Endothelial cell (in vitro differentiated cells): Measurements from ENCODE around the gene DGAT2. TPM values are rescaled to one million over a fixed set of nuclear protein-coding genes. Genes with fewer than 3 reads are reported as not detected.

Source experiments
- DNase-seq: peaks from one replicate; pipeline ENCODE4 v3.0.0; 2021; ENCODE audit warnings: low spot score
- H3K27ac Mint-ChIP-seq: one replicate; pipeline ENCODE4 v1.8.0; 2021; ENCODE audit warnings: mixed read lengths, inconsistent platforms; ENCODE audit not compliant: unreplicated experiment
- H3K27me3 Mint-ChIP-seq: one replicate; pipeline ENCODE4 v1.8.0; 2021; ENCODE audit warnings: mild to moderate bottlenecking, moderate library complexity, mixed read lengths, inconsistent platforms; ENCODE audit not compliant: unreplicated experiment
- H3K36me3 Mint-ChIP-seq: one replicate; pipeline ENCODE4 v1.8.0; 2021; ENCODE audit warnings: mild to moderate bottlenecking, low read depth, mixed read lengths, inconsistent platforms; ENCODE audit not compliant: unreplicated experiment
- H3K4me1 Mint-ChIP-seq: one replicate; pipeline ENCODE4 v1.8.0; 2021; ENCODE audit warnings: mild to moderate bottlenecking, mixed read lengths, inconsistent platforms; ENCODE audit not compliant: unreplicated experiment
- H3K4me3 Mint-ChIP-seq: one replicate; pipeline ENCODE4 v1.8.0; 2021; ENCODE audit warnings: mild to moderate bottlenecking, mixed read lengths, inconsistent platforms; ENCODE audit not compliant: unreplicated experiment
- H3K9me3 Mint-ChIP-seq: one replicate; pipeline ENCODE4 v1.8.0; 2021; ENCODE audit warnings: mixed read lengths, inconsistent platforms; ENCODE audit not compliant: unreplicated experiment
- CTCF ChIP-seq: fragments of 200-600 bp; sonication (generic); IDR thresholded peaks from one replicate; pipeline ENCODE4 v1.5.0; 2021; ENCODE audit warnings: antibody characterized with exemption; ENCODE audit not compliant: unreplicated experiment
- total RNA-seq: library from RNA; stranded (reverse); fragmentation: NEBNext Ultra II Directional; extraction: Animal tissue kit (Norgen Biotek cat#: 25700); gene quantifications from one replicate; pipeline ENCODE4 v1.2.1, GENCODE V29; 2021; ENCODE audit not compliant: unreplicated experiment

The DGAT2 gene
- total RNA-seq, 1 donor from 2014 or later, result 0.51 TPM

GRCh38 chr11:75801362-75802020 lies 32.9 kb downstream of the DGAT2 start:
- H3K36me3 Mint-ChIP-seq, result no peaks in the 10 kb centered on the region
- H3K4me3 Mint-ChIP-seq, result peak overlapping the region; percentile 31
- H3K4me1 Mint-ChIP-seq, result peaks cover 14% of the 10 kb centered on the region
- H3K9me3 Mint-ChIP-seq, result no peaks in the 10 kb centered on the region
- peaks cover 7% of the 10 kb centered on the region for H3K27me3 Mint-ChIP-seq
- H3K27ac Mint-ChIP-seq, result no peak overlapping the region
- no peak for DNase-seq
- no peak for TF ChIP-seq CTCF

GRCh38 chr11:75802021-75802912 lies 33.7 kb downstream of the DGAT2 start:
- no peak for TF ChIP-seq CTCF
- Mint-ChIP-seq H3K27me3 (peaks cover 6% of the 10 kb centered on the region), H3K27ac (no peak overlapping the region), H3K9me3 (no peaks in the 10 kb centered on the region), H3K36me3 (no peaks in the 10 kb centered on the region), H3K4me1 (peaks cover 12% of the 10 kb centered on the region), H3K4me3 (no peak overlapping the region)
- no peak for DNase-seq

GRCh38 chr11:75802913-75803820 lies 34.6 kb downstream of the DGAT2 start:
- no peaks in the 10 kb centered on the region for H3K36me3 Mint-ChIP-seq
- peaks cover 6% of the 10 kb centered on the region for H3K27me3 Mint-ChIP-seq
- peak; percentile 76 for TF ChIP-seq CTCF
- no peak overlapping the region for H3K4me3 Mint-ChIP-seq
- no peaks in the 10 kb centered on the region for H3K9me3 Mint-ChIP-seq
- no peak overlapping the region for H3K27ac Mint-ChIP-seq
- DNase-seq, result peak; percentile 85
- H3K4me1 Mint-ChIP-seq, result peaks cover 8% of the 10 kb centered on the region

- H3K4me1 Mint-ChIP-seq, result peaks cover 15% of the 10 kb centered on the region
- no peaks in the 10 kb centered on the region for H3K9me3 Mint-ChIP-seq
- peaks cover 4% of the 10 kb centered on the region for H3K36me3 Mint-ChIP-seq
- no peaks in the 10 kb centered on the region for H3K27me3 Mint-ChIP-seq
- DNase-seq, result no peak
- TF ChIP-seq CTCF, result no peak
- no peak overlapping the region for H3K4me3 Mint-ChIP-seq
- no peak overlapping the region for H3K27ac Mint-ChIP-seq
Measured at GRCh38 chr11:75809111-75809510, 40.5 kb downstream of the DGAT2 start.
